PC-3 (cell line): ENCODE results near the gene HBG2.

Experiments used
- EZH2 ChIP-seq: fragments of 300-600 bp; sonication (generic); IDR thresholded peaks from one replicate; pipeline ENCODE4 v1.6.1; 2017; ENCODE audit warnings: antibody characterized with exemption, mild to moderate bottlenecking, low read length; ENCODE audit not compliant: unreplicated experiment
- EZH2phosphoT487 ChIP-seq: fragments of 300-600 bp; sonication (generic); IDR thresholded peaks from 2 replicates; pipeline ENCODE4 v1.6.1; 2018; ENCODE audit warnings: mild to moderate bottlenecking, antibody characterized with exemption, low read length, borderline replicate concordance
- TF ChIP-seq, protein P1 (sequence below): fragments of 300-600 bp; sonication (generic); conservative IDR thresholded peaks from 2 replicates; pipeline ENCODE4 v1.5.1; 2017; ENCODE audit warnings: antibody characterized with exemption, low read depth, mild to moderate bottlenecking, low read length

DNA sequence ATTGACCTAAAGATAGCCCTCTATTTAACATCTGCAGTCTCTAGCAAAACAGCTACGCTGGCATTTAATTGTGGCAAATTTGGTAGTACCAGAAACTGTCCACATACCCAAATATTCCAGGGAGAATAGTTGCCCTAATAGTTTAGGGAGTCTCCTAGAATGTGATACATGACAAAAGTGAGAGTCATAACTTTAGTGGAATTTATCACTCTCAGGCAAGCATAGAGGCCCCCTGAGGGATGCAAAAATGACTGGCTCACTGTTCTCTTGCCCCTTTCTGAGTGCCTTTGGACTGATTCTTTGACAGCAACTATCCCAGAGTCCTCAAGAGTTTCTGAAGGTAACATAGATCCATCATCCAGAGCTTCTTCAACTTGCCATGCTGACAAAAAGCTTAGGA, 49.5 kb upstream of the HBG2 start:
- TF ChIP-seq, protein P1, sequence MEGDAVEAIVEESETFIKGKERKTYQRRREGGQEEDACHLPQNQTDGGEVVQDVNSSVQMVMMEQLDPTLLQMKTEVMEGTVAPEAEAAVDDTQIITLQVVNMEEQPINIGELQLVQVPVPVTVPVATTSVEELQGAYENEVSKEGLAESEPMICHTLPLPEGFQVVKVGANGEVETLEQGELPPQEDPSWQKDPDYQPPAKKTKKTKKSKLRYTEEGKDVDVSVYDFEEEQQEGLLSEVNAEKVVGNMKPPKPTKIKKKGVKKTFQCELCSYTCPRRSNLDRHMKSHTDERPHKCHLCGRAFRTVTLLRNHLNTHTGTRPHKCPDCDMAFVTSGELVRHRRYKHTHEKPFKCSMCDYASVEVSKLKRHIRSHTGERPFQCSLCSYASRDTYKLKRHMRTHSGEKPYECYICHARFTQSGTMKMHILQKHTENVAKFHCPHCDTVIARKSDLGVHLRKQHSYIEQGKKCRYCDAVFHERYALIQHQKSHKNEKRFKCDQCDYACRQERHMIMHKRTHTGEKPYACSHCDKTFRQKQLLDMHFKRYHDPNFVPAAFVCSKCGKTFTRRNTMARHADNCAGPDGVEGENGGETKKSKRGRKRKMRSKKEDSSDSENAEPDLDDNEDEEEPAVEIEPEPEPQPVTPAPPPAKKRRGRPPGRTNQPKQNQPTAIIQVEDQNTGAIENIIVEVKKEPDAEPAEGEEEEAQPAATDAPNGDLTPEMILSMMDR, result no peak
- TF ChIP-seq EZH2phosphoT487 (no peak), EZH2 (no peak)
